Immature natural killer cell (primary cell): Measurements from ENCODE around the gene GLI3. TPM values are rescaled to one million over a fixed set of nuclear protein-coding genes. Genes with fewer than 3 reads are reported as not detected.

ENCODE experiments used
- DNase-seq, 3 donors: peaks; one replicate each; pipeline ENCODE4 v3.0.0; 2022; ENCODE audit warnings: mixed read lengths in 1 of 3
- H3K27ac Mint-ChIP-seq, 6 donors: one replicate each; pipeline ENCODE4 v1.8.0; 2020; ENCODE audit warnings: mixed read lengths in 6 of 6, mild to moderate bottlenecking in 5 of 6, inconsistent platforms in 4 of 6, moderate library complexity in 3 of 6
- H3K27me3 Mint-ChIP-seq, 3 donors: one replicate each; pipeline ENCODE4 v1.8.0; 2020 to 2021; ENCODE audit warnings: low read depth in 3 of 3, mild to moderate bottlenecking in 3 of 3, mixed read lengths in 3 of 3, moderate library complexity in 3 of 3, inconsistent platforms in 1 of 3
- H3K36me3 Mint-ChIP-seq, 3 donors: one replicate each; pipeline ENCODE4 v1.8.0; 2020; ENCODE audit warnings: mixed read lengths in 3 of 3, inconsistent platforms in 2 of 3, mild to moderate bottlenecking in 2 of 3
- H3K4me1 Mint-ChIP-seq, 2 donors: one replicate each; pipeline ENCODE4 v1.8.0; 2020; ENCODE audit warnings: inconsistent platforms in 2 of 2, mild to moderate bottlenecking in 2 of 2, mixed read lengths in 2 of 2, moderate library complexity in 1 of 2
- H3K4me3 Mint-ChIP-seq, 5 donors: one replicate each; pipeline ENCODE4 v1.8.0; 2020; ENCODE audit warnings: mild to moderate bottlenecking in 5 of 5, mixed read lengths in 5 of 5, inconsistent platforms in 3 of 5, moderate library complexity in 3 of 5
- H3K9me3 Mint-ChIP-seq, 6 donors: one replicate each; pipeline ENCODE4 v1.8.0; 2020; ENCODE audit warnings: mild to moderate bottlenecking in 6 of 6, mixed read lengths in 6 of 6, inconsistent platforms in 4 of 6, moderate library complexity in 3 of 6
- polyA plus RNA-seq, 3 donors: library from polyadenylated mRNA; unstranded; fragments of 300-500 nt; fragmentation: Illumina TruSeq; gene quantifications; one replicate each; pipeline ENCODE4 v1.2.3, GENCODE V29; 2021

Gene GLI3
- polyA plus RNA-seq, 3 donors from 2014 or later: 0.63 to 1.6 TPM; not detected in 1

DNA sequence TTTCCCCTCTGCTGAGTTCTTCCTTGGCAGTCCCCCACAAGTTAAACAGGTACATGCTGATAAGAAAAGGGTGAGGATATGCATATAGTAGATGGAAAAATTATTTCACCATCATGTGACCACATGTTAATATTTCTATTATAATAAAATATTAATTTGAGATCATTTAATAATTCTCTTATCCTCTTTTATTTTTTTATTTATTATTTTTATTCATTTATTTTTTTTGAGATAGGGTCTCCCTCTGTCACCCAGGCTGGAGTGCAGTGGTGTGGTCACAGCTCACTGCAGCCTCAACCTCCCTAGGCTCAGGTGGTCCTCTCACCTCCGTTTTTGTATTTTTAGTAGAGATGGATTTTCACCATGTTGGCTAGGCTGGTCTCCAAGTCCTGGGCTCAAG is 11.6 kb upstream of the GLI3 start:
- peaks cover 0 to 2% (median 1%) of the 10 kb centered on the region in 3 donors for H3K27me3 Mint-ChIP-seq
- no peaks in the 10 kb centered on the region for H3K9me3 Mint-ChIP-seq
- H3K36me3 Mint-ChIP-seq: no peaks in the 10 kb centered on the region
- DNase-seq: no peak
- no peak overlapping the region for H3K27ac Mint-ChIP-seq
- H3K4me1 Mint-ChIP-seq: peaks cover 23 to 24% of the 10 kb centered on the region in 2 donors
- H3K4me3 Mint-ChIP-seq: no peak overlapping the region

DNA sequence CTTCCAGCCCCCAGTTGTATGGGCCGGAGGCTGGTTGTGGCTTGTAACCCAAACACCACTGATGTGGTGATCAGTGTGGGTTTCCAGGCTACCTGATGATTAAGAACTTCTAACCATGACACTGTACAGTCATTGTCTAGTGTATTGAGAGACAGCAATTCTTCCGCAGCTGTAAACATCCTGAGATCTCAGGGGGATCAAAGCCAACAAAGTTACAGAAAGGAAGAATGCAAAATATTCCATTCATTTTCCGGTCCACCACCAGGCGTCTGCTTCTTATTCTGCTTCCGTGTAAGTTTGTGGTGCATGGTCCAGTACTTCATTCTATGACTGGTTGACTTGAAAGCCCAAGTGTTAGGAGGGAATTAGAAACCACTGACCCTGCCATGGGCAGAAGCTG is 10.3 kb upstream of the GLI3 start:
- no peaks in the 10 kb centered on the region for H3K36me3 Mint-ChIP-seq
- H3K27me3 Mint-ChIP-seq: peaks cover 0 to 5% (median 4%) of the 10 kb centered on the region in 3 donors
- no peak overlapping the region for H3K27ac Mint-ChIP-seq
- no peak overlapping the region for H3K4me3 Mint-ChIP-seq
- peaks cover 23 to 24% of the 10 kb centered on the region in 2 donors for H3K4me1 Mint-ChIP-seq
- no peaks in the 10 kb centered on the region for H3K9me3 Mint-ChIP-seq
- DNase-seq: no peak

DNA sequence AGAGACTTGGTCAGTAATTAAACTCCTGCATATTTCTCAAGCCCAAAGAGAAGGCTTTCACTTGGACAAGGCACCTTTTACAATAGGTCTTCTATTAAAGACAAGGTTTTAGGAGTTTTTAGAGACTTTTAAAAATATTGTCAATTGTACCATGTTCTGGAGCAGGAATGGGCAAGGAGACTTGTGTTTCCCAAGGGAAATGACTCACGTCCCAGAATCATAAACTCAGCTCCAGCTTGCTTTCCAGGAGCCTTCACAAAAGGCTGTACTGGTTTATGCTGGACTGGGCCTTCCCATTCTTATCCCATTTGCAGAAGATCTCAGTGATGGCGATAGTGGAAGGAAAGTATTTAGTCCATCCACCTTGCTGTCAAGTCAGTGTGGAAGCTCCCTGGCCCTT is 7.8 kb upstream of the GLI3 start:
- Mint-ChIP-seq H3K4me1 (peaks cover 23 to 24% of the 10 kb centered on the region in 2 donors), H3K36me3 (no peaks in the 10 kb centered on the region), H3K27me3 (peaks cover 3 to 5% (median 4%) of the 10 kb centered on the region in 3 donors), H3K27ac (no peak overlapping the region), H3K9me3 (no peaks in the 10 kb centered on the region), H3K4me3 (no peak overlapping the region)
- no peak for DNase-seq

DNA sequence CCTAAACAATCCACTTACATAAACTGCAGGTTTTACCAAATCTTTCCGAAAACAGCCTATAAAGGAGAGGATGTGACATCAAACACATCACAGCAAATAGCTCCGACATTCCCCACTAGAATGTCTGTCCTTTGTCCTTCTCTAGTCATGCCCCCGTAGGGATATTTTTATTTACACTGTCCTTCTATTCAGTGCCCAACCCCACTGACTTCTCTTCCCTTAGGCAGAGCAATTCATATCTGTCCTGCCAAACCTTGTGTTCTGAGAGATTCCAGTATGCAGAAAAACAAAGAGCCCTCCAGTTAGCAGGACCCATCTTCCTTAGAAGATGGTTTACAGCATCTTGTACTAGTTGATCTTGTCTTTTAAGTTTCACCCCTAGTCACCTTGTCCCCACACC is 5.4 kb upstream of the GLI3 start:
- peaks cover 25 to 29% of the 10 kb centered on the region in 2 donors for H3K4me1 Mint-ChIP-seq
- no peak overlapping the region for H3K4me3 Mint-ChIP-seq
- peaks cover 6 to 12% (median 10%) of the 10 kb centered on the region in 3 donors for H3K27me3 Mint-ChIP-seq
- no peaks in the 10 kb centered on the region for H3K9me3 Mint-ChIP-seq
- H3K27ac Mint-ChIP-seq: no peak overlapping the region
- H3K36me3 Mint-ChIP-seq: no peaks in the 10 kb centered on the region
- DNase-seq: no peak

DNA sequence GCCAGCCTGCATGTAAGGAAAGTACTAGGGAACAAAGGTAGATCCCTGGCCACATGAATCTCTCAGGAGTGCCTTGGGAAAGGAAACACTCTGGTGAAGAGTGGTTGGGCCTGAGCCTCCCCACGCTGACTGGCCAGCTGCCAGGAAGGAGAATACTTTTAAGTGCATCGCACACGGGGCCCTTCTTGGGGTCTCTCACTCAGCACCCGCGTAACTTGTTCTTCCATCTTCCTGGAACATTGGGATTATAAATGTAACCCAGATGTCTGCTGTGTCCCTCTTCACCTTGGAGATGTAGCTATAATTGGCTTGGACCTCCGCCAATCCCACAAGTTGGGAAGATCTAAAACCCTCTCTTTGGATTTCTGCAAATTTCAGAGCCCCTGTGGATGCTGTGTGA is 4.4 kb upstream of the GLI3 start:
- peaks cover 15 to 19% of the 10 kb centered on the region in 2 donors for H3K4me1 Mint-ChIP-seq
- no peak for DNase-seq
- H3K27me3 Mint-ChIP-seq: peaks cover 6 to 12% (median 10%) of the 10 kb centered on the region in 3 donors
- no peaks in the 10 kb centered on the region for H3K36me3 Mint-ChIP-seq
- H3K27ac Mint-ChIP-seq: no peak overlapping the region
- no peak overlapping the region for H3K4me3 Mint-ChIP-seq
- H3K9me3 Mint-ChIP-seq: no peaks in the 10 kb centered on the region

DNA sequence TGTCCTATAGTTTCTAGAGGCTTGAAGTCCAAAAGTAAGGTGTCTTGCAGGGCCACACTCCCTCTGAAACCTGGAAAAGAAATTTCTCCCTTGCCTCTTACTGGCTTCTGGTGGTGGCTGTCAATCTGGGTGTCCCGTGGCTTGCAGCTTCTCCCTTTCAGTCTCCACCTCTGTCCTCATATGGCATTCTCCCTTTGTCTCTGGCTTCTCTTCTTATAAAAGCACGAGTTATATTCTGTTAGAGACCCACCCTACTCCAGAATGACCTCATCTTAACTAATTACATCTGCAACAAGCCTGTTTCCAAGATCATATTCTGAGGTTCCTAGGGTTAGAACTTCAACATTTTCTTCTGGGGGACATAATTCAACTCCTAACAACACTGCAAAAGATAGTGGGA is 3.4 kb upstream of the GLI3 start:
- no peak overlapping the region for H3K27ac Mint-ChIP-seq
- no peaks in the 10 kb centered on the region for H3K9me3 Mint-ChIP-seq
- no peak for DNase-seq
- H3K4me3 Mint-ChIP-seq: no peak overlapping the region
- H3K4me1 Mint-ChIP-seq: peaks cover 15 to 18% of the 10 kb centered on the region in 2 donors
- no peaks in the 10 kb centered on the region for H3K36me3 Mint-ChIP-seq
- peaks cover 13 to 18% (median 14%) of the 10 kb centered on the region in 3 donors for H3K27me3 Mint-ChIP-seq

DNA sequence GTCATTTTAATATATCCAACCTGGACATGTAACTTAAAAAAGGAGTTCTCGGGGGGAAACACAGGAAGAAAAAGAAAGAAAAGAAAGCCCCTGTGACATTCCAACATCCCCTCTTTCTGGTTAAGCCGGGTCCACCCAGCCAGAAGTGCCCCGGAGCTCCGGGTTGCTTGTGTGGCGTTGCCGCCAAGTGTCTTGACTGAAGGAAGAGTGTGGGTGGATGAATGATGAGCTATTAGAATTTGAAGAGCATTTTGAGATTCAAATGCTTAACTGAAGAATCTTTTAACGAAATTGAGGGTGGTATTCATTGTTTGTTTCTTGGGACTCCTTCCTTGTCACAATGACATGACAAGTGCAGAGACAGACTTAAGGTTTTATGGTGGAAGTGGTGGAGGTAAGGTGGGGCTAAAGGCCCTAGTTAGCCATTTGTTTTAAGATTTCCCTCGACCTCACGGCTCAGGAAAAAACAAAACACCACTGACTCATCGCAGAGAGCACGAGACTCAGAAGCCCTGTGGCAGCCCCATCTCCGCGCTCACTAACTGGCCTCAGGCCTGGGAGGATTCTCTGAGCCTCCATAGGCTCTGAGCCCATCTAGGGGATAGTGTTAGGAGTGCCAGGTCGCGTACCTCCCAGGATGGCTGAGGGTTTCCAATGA is 1.8 kb upstream of the GLI3 start:
- H3K27ac Mint-ChIP-seq: peak overlapping the region; percentile 9 to 90 (median 59)
- peaks cover 16 to 21% of the 10 kb centered on the region in 2 donors for H3K4me1 Mint-ChIP-seq
- H3K36me3 Mint-ChIP-seq: no peaks in the 10 kb centered on the region
- peak overlapping the region; percentile 81 to 88 (median 86) for H3K4me3 Mint-ChIP-seq
- H3K27me3 Mint-ChIP-seq: peaks cover 18 to 22% (median 20%) of the 10 kb centered on the region in 3 donors
- DNase-seq: peak in 1 of 3 donors; percentile 9
- H3K9me3 Mint-ChIP-seq: no peaks in the 10 kb centered on the region

DNA sequence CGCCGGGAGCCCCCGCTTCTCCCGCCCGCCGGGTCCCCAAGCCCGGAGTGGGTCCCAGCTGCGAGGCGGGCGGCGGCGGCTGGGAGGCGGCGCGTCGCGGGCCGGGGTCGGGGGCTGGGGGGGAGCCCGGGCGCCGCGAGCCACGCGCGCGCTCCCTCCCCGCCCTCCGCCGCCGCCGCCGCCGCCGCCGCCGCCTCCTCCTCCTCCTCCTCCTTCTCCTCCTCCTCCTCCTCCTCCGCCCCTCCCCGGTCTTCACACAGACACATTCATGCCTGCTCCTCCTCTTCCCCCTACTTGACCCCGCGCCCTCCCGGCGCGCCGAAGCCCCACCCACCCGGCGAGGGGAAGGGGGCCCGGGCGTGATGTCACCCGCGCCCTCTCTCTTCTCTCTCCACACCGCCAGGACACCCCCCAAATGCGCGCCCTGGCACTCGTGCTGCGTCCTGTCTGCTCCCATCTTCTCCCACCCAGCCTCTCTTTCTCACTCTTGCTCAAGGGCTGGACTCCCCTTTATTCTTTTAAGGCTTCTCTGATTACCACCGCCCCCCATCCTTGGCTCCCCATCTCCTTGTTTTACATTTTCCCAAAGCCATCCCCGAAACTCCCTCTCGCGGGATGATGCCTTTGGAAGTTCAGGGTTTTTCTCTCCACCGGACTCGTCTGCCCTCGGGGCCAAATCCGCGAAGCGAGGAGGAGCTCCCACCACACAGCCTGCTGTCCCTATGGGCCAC is 967 bp upstream of the GLI3 start:
- peak; percentile 12 to 41 (median 14) for DNase-seq
- H3K4me3 Mint-ChIP-seq: peak overlapping the region; percentile 81 to 88 (median 88)
- peaks cover 18 to 22% (median 20%) of the 10 kb centered on the region in 3 donors for H3K27me3 Mint-ChIP-seq
- peaks cover 16 to 21% of the 10 kb centered on the region in 2 donors for H3K4me1 Mint-ChIP-seq
- H3K36me3 Mint-ChIP-seq: no peaks in the 10 kb centered on the region
- H3K27ac Mint-ChIP-seq: peak overlapping the region in 5 of 6 donors; percentile 45 to 90 (median 56)
- H3K9me3 Mint-ChIP-seq: no peaks in the 10 kb centered on the region

DNA sequence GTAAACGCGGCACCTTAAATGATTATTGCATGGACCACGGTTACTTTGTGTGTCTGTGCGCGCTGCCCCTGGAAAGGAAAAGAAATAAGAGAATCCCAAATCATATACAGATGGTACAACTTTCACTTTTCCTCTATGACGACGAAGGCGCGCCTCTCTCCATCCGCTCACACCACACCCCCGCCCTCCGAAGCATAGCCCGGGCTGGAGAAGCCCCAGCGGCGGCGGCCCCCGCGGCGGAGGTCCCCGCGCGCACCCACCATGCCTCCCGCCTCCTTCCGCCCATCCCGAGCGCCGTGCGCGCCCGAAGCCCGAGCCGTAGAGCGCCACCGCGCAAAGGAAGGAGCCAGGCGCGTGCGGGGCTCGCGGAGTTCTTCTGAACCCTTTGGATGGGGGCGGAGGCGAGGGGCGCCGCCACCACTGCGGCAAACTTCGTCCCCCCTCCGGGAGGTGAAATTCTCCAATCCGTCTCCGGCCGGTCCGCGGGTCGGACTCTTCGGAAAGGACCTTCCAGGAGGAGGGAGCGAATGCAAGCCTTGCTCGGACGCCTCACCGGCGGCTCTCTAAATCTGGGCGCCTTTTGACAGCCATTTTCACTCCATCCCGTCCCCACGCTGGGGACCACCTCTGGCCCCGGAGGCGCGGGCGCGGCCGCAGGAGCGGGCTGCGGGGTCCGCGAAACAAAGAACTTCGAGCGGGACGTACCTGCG is 588 bp downstream of the GLI3 start:
- H3K27me3 Mint-ChIP-seq: peaks cover 14 to 25% (median 17%) of the 10 kb centered on the region in 3 donors
- peak overlapping the region in 2 of 6 donors; percentile 79 to 92 for H3K27ac Mint-ChIP-seq
- H3K4me3 Mint-ChIP-seq: peak overlapping the region; percentile 67 to 89 (median 84)
- no peaks in the 10 kb centered on the region for H3K9me3 Mint-ChIP-seq
- DNase-seq: peak; percentile 4 to 27 (median 18)
- H3K36me3 Mint-ChIP-seq: no peaks in the 10 kb centered on the region
- peaks cover 16 to 21% of the 10 kb centered on the region in 2 donors for H3K4me1 Mint-ChIP-seq

DNA sequence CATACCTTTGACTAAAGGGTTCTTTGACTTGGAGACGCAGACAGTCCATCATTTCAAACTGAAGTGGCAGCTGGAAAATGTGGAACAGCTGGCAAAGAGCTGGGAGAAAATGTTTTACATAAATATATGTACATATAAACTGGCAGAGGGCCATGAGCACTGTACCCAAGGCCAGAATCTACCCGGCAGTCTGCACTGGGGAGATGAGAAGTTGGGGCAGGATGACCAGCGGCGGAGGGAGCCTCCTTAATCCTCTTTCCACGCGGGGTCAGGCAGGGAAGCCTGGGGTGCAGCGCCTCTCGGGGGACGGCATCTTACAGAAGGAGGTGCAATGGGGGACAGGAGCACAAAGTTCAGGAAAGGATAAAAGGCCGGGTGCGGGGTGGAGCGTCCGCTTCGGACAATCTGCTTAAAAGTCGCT is 1.3 kb downstream of the GLI3 start:
- Mint-ChIP-seq H3K27me3 (peaks cover 14 to 28% (median 19%) of the 10 kb centered on the region in 3 donors), H3K36me3 (no peaks in the 10 kb centered on the region), H3K4me3 (peak overlapping the region; percentile 67 to 89 (median 84)), H3K27ac (peak overlapping the region in 2 of 6 donors; percentile 79 to 92), H3K9me3 (no peaks in the 10 kb centered on the region), H3K4me1 (peaks cover 16 to 21% of the 10 kb centered on the region in 2 donors)
- DNase-seq: no peak

DNA sequence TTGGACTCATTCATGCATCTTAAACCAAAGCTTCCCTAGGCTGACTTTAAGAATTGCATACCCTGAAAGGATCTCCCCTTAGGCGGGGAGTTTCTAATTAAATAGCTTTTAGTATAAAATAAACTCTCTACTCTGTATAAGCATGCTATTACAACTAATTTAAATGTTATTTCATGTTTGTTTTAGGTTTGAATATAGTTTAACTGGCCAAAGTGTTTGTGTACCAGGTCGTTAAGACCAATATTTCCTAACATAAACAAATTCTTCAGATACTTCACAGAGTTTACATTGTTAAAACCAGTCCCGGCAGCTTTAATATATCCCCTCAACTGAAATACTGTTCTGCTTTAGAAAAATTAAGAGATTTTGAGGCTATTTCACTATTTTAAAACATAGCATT is 2.3 kb downstream of the GLI3 start:
- Mint-ChIP-seq H3K27ac (no peak overlapping the region), H3K4me3 (peak overlapping the region in 1 of 5 donors; percentile 5)

DNA sequence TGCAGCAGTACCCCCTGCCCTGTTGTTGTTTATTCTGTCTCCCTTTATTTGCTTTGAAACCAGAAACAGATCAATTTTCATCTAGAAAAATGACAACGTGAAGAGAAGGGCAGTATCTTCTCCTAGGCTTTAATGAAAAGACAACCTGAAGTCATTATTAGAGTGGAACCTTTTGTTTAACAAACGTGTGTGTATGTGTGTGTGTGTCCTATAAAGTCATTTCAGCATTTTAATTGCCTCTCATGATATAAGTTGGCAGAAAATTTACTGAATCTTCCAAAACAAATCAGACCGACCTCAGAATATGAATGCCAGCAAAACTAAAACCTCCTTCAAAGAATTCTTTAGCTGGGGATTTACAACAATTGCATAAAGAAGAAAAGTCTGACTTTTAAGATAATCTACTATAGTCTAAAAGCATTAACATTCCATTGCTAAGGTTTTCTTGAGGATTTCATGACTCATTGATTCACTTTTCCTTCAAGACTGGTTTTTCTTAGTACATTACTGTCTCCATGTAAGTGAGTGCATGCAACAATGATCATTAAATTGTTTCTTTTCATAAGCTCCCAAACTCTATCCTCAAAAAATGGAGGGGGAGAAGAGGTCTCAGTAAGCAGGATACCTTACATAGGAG is 3.2 kb downstream of the GLI3 start:
- H3K27ac Mint-ChIP-seq: no peak overlapping the region
- no peaks in the 10 kb centered on the region for H3K9me3 Mint-ChIP-seq
- H3K36me3 Mint-ChIP-seq: no peaks in the 10 kb centered on the region
- no peak overlapping the region for H3K4me3 Mint-ChIP-seq
- H3K27me3 Mint-ChIP-seq: peaks cover 17 to 29% (median 19%) of the 10 kb centered on the region in 3 donors
- H3K4me1 Mint-ChIP-seq: peaks cover 16 to 21% of the 10 kb centered on the region in 2 donors
- DNase-seq: no peak

More for the DNA sequence above, 2.3 kb downstream of the GLI3 start:
- H3K27me3 Mint-ChIP-seq: peaks cover 14 to 23% (median 19%) of the 10 kb centered on the region in 3 donors
- no peaks in the 10 kb centered on the region for H3K9me3 Mint-ChIP-seq
- H3K4me1 Mint-ChIP-seq: peaks cover 16 to 21% of the 10 kb centered on the region in 2 donors
- no peaks in the 10 kb centered on the region for H3K36me3 Mint-ChIP-seq
- no peak for DNase-seq

DNA sequence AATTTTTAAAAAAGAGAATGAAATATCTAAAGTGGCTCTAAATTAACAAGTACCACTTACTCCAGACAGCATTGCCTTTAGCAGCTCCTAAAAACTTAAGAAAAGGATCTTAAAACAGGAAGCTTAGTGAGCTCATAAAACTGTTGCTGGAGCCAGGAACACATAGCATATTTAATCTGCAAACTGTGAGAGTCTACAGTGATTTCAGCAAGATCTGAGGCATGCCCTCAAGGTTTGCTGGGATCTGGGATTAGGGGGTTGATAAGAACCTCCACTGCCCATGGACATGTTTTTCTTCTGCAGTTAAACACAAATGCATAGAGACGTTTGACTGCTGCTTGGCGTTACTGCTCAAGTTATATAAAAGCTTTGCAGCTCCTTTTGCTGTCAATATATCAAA is 3.8 kb downstream of the GLI3 start:
- Mint-ChIP-seq H3K9me3 (no peaks in the 10 kb centered on the region), H3K4me3 (no peak overlapping the region), H3K36me3 (no peaks in the 10 kb centered on the region), H3K27me3 (peaks cover 16 to 33% (median 20%) of the 10 kb centered on the region in 3 donors), H3K27ac (no peak overlapping the region), H3K4me1 (peaks cover 14 to 15% of the 10 kb centered on the region in 2 donors)
- DNase-seq: no peak
